HepG2 (cell line): Measurements from ENCODE around the gene BCAS1. TPM values are rescaled to one million over a fixed set of nuclear protein-coding genes. Genes with fewer than 3 reads are reported as not detected.

ENCODE experiments used
- ATAC-seq: fragments of 200-7000 bp; cut with Tn5 transposase; 3 replicates; pipeline ENCODE4 v1.9.1; 2020; ENCODE audit warnings: mild to moderate bottlenecking, moderate library complexity
- BruUV-seq: library from RNA; stranded (reverse); fragments of 400-500 nt; replicated peaks from 2 replicates; lab custom pipeline; 2021; lab: Mats Ljungman, UMichigan
- CTCF ChIA-PET: fragments of 300-600 bp; formaldehyde crosslinking; extraction: SDS; loops from one replicate; lab custom pipeline; 2021; ENCODE audit warnings: low total read pairs, inconsistent platforms, low intra/inter-chr PET ratio; lab: Yijun Ruan, JAX
- POLR2A ChIA-PET: fragments of 350-600 bp; sonication (Branson Sonifier 250); formaldehyde crosslinking; loops from one replicate; lab custom pipeline; 2020; ENCODE audit warnings: antibody characterized with exemption, inconsistent platforms; lab: Yijun Ruan, JAX
- DNase-seq: peaks from one replicate; pipeline ENCODE4 v3.0.0-alpha.2; 2015; ENCODE audit warnings: low spot score
- FAIRE-seq: peaks from 3 replicates; lab custom pipeline; 2011; peaks lifted over from hg19 to GRCh38; lab: Jason Lieb, UNC
- H2AFZ ChIP-seq: one replicate; pipeline ENCODE4 v1.6.1; 2011; ENCODE audit warnings: low read length, inconsistent platforms
- H3K27ac ChIP-seq: fragments of 300-600 bp; 3 replicates; pipeline ENCODE4 v1.8.0; 2011; ENCODE audit warnings: mixed run types, mild to moderate bottlenecking, mixed read lengths, low read length, inconsistent platforms; ENCODE audit not compliant: insufficient read depth; ENCODE audit errors: extremely low read length
- H3K27me3 ChIP-seq, 2 experiments: fragments of 200-600 bp in 1 of 2; 2 replicates in 1 of 2; 3 replicates in 1 of 2; pipeline versions ENCODE4 v1.6.0 to v1.8.0; 2011; ENCODE audit warnings: low read length in 2 of 2, mild to moderate bottlenecking in 2 of 2, moderate library complexity in 2 of 2, inconsistent platforms in 1 of 2; ENCODE audit not compliant: insufficient read depth in 2 of 2, control insufficient read depth in 1 of 2
- H3K36me3 ChIP-seq, 2 experiments: fragments of 200-600 bp in 1 of 2; replicated peaks in 1 of 2; 2 replicates in 1 of 2; 3 replicates in 1 of 2; pipeline versions ENCODE4 v1.5.1 to v1.8.0; 2011; ENCODE audit warnings: low read length in 2 of 2, inconsistent platforms in 1 of 2; ENCODE audit not compliant: insufficient read depth in 2 of 2, control insufficient read depth in 1 of 2
- H3K4me1 ChIP-seq: 2 replicates; pipeline ENCODE4 v1.5.1; 2012; ENCODE audit warnings: low read length, inconsistent platforms; ENCODE audit not compliant: insufficient read depth
- H3K4me2 ChIP-seq: 2 replicates; pipeline ENCODE4 v1.6.0; 2011; ENCODE audit warnings: low read depth, low read length, inconsistent platforms
- H3K4me3 ChIP-seq, 3 experiments: fragments of 200-600 bp in 1 of 3; sonication (generic), shearing (Covaris generic) in 1 of 3; replicated peaks in 1 of 3; 2 replicates each; pipeline ENCODE4 v1.5.1; 2011 to 2016; ENCODE audit warnings: low read length in 3 of 3, inconsistent platforms in 2 of 3, low read depth in 2 of 3, mild to moderate bottlenecking in 2 of 3, control low read depth in 1 of 3, mixed read lengths in 1 of 3; ENCODE audit not compliant: insufficient read depth in 1 of 3
- H3K79me2 ChIP-seq: one replicate; pipeline ENCODE4 v1.6.1; 2011; ENCODE audit warnings: low read length, inconsistent platforms; ENCODE audit not compliant: insufficient read depth
- H3K9ac ChIP-seq: 2 replicates; pipeline ENCODE4 v1.6.0; 2011; ENCODE audit warnings: mild to moderate bottlenecking, low read depth, low read length, inconsistent platforms; ENCODE audit not compliant: insufficient read depth
- H3K9me3 ChIP-seq: 2 replicates; pipeline ENCODE4 v1.5.1; 2012; ENCODE audit warnings: mild to moderate bottlenecking, low read length
- H4K20me1 ChIP-seq: 2 replicates; pipeline ENCODE4 v1.6.0; 2011; ENCODE audit warnings: inconsistent platforms, mild to moderate bottlenecking, low read length, moderate library complexity; ENCODE audit not compliant: insufficient read depth
- GLI4 ChIP-seq: sonication (generic); formaldehyde crosslinking; IDR thresholded peaks from 2 replicates; pipeline ENCODE4 v1.5.1; 2020; ENCODE audit warnings: missing genetic modification reagents, mild to moderate bottlenecking, moderate library complexity, borderline replicate concordance
- HOXA3 ChIP-seq: sonication (generic); formaldehyde crosslinking; IDR thresholded peaks from 2 replicates; pipeline ENCODE4 v1.5.0; 2020; ENCODE audit warnings: missing genetic modification reagents
- KDM1A ChIP-seq: IDR thresholded peaks from 2 replicates; pipeline ENCODE4 v1.6.1; 2016; ENCODE audit warnings: missing compliant biosample characterization
- MEIS2 ChIP-seq: sonication (generic); formaldehyde crosslinking; IDR thresholded peaks from 2 replicates; pipeline ENCODE4 v1.9.0; 2021; ENCODE audit warnings: mild to moderate bottlenecking, missing genetic modification reagents
- PHF21A ChIP-seq: sonication (generic); formaldehyde crosslinking; IDR thresholded peaks from 2 replicates; pipeline ENCODE4 v1.5.0; 2020; ENCODE audit warnings: mild to moderate bottlenecking, missing genetic modification reagents
- RFX1 ChIP-seq: fragments of 450-650 bp; IDR thresholded peaks from 2 replicates; pipeline ENCODE4 v1.6.1; 2017
- SIX4 ChIP-seq: sonication (generic); formaldehyde crosslinking; IDR thresholded peaks from 2 replicates; pipeline ENCODE4 v1.4.0; 2020; ENCODE audit warnings: missing genetic modification reagents
- XBP1 ChIP-seq: sonication (generic); formaldehyde crosslinking; IDR thresholded peaks from 2 replicates; pipeline ENCODE4 v1.5.0; 2020; ENCODE audit warnings: missing genetic modification reagents
- ZNF333 ChIP-seq: sonication (generic); formaldehyde crosslinking; IDR thresholded peaks from 2 replicates; pipeline ENCODE4 v1.4.0; 2020; ENCODE audit warnings: mild to moderate bottlenecking, missing genetic modification reagents, borderline replicate concordance
- ZNF780A ChIP-seq: sonication (generic); formaldehyde crosslinking; IDR thresholded peaks from 2 replicates; pipeline ENCODE4 v1.8.0; 2022; ENCODE audit warnings: mild to moderate bottlenecking, missing genetic modification reagents, moderate library complexity
- WGBS: methylation state at CpG from one replicate; pipeline ENCODE4 v1.1.6; 2017; ENCODE audit warnings: low lambda C conversion rate; 5-methylcytosine and 5-hydroxymethylcytosine counted together
- in situ Hi-C: cut with HindIII; loops from 2 replicates; pipeline ENCODE4 v1.10.0; 2017; ENCODE audit warnings: low pct_unique_long_range_greater_than_20kb; ENCODE audit not compliant: extremely low pct_ligation_motif_present
- intact Hi-C: fragments of 100-400 bp; cut with micrococcal nuclease; formaldehyde crosslinking; loops from one replicate; pipeline ENCODE4 v1.10.0; 2022; ENCODE audit not compliant: unreplicated experiment
- polyA plus RNA-seq, 8 experiments: library from polyadenylated mRNA; depleted of rRNA in 3 of 8; stranded (reverse) in 7 of 8; unstranded in 1 of 8; fragments of >200 nt; fragmentation: Illumina TruSeq in 4 of 8; extraction: Trizol in 4 of 8; gene quantifications; 2 replicates each; pipeline versions ENCODE4 v1.2.1 to v1.2.3, GENCODE V29; 2011 to 2016; ENCODE audit warnings: low read depth in 4 of 8, missing spikeins in 1 of 8, mixed read lengths in 1 of 8; ENCODE audit not compliant: insufficient read depth in 1 of 8
- total RNA-seq, 5 experiments: library from RNA; depleted of rRNA; stranded (reverse); fragments of >200 nt; fragmentation: Illumina TruSeq; extraction: Trizol; gene quantifications; 2 replicates each; pipeline ENCODE4 v1.2.3, GENCODE V29; 2016; ENCODE audit warnings: low read depth in 1 of 5
- TF ChIP-seq, protein P1 (sequence below): sonication (generic); formaldehyde crosslinking; IDR thresholded peaks from 2 replicates; pipeline ENCODE4 v1.4.0; 2020; ENCODE audit warnings: mild to moderate bottlenecking, low read depth, missing genetic modification reagents
- TF ChIP-seq, protein P2 (sequence below): IDR thresholded peaks from 2 replicates; pipeline ENCODE4 v1.6.1; 2016
- TF ChIP-seq, protein P3 (sequence below): sonication (generic); formaldehyde crosslinking; conservative IDR thresholded peaks from 2 replicates; pipeline ENCODE4 v1.8.1; 2023; ENCODE audit warnings: missing genetic modification reagents
- TF ChIP-seq, protein P4 (sequence below): IDR thresholded peaks from 2 replicates; pipeline ENCODE4 v1.6.1; 2016; ENCODE audit warnings: low read depth, borderline replicate concordance
- TF ChIP-seq, protein P5 (sequence below): sonication (generic); formaldehyde crosslinking; IDR thresholded peaks from 2 replicates; pipeline ENCODE4 v1.8.0; 2022; ENCODE audit warnings: mild to moderate bottlenecking, missing genetic modification reagents, borderline replicate concordance
- TF ChIP-seq, protein P6 (sequence below): sonication (generic); formaldehyde crosslinking; IDR thresholded peaks from 2 replicates; pipeline ENCODE4 v1.5.0; 2020; ENCODE audit warnings: missing genetic modification reagents

The BCAS1 gene
- total and polyA plus RNA-seq, 2 of the 13 experiments (the other 11 are each of a cell fraction or from before 2014, with no cell fraction given): 0.55 to 0.91 TPM

DNA sequence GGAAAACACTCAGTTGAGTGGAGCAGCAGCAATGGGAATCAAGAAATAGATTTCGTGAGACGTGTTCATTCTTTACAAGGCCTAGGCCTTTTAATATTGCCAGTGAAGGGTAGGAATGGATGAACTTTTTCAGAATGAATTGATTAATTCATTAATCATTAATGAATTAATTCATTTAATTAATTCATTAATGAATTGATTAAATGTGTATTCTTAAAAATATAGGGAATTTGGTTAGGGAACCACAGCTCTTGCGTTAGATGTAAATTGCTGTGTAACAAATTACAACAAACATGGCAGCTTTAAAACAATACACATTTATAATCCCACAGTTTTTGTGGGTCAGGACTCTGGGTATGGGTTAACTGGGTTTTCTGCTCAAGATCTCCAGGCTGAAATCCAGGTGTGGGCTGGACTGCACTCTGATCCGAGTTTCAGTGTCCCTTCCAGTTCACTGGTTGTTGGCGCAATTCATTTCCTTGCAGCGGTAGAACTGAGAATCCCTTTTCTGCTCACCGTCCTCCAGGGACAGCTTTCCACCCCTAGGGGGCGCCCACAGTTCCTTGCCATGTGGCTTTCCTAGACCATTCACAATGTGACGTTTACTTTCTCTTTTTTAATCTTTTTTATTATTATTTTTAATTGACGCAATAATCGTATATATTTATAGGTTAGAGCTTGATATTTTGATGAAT is 32.8 kb upstream of the BCAS1 start:
- TSS peak; percentile 83 for BruUV-seq
- H3K4me3 ChIP-seq: peak overlapping the region in 2 of 3 experiments; percentile 24 to 39; a peak in 2 of 6 replicates
- H3K9ac ChIP-seq: peak overlapping the region; percentile 79
- ATAC-seq (peak; percentile 63), DNase-seq (peak; percentile 96), FAIRE-seq (peak; percentile 90)
- intact Hi-C loops (loop anchor here (1.0 to 10.0 kb wide), 2 partner anchors 91 to 528 kb away; no protein-coding TSS in a partner anchor), in situ Hi-C loops (no loop called here)
- no peaks in the 10 kb centered on the region for H3K27me3 ChIP-seq
- peak overlapping the region; percentile 70 for H2AFZ ChIP-seq
- no peaks in the 10 kb centered on the region for H4K20me1 ChIP-seq
- no peaks in the 10 kb centered on the region for H3K36me3 ChIP-seq
- 26% methylated on average over 11 of the region's 11 CpGs for WGBS
- ChIA-PET CTCF (interaction anchor here (0.5 to 4.7 kb wide), 6 partner anchors 13 to 175 kb away, joined by 3 to 92 read pairs (median 4); no protein-coding TSS in a partner anchor), POLR2A (interaction anchor here (0.6 to 11.5 kb wide), 23 partner anchors 13 to 481 kb away, joined by 3 to 287 read pairs (median 8); partner anchors contain the start of genes BCAS1, CYP24A1 and PFDN4)
- H3K4me1 ChIP-seq: peaks cover 87% of the 10 kb centered on the region
- no peaks in the 10 kb centered on the region for H3K79me2 ChIP-seq
- H3K9me3 ChIP-seq: no peaks in the 10 kb centered on the region
- peak overlapping the region; percentile 82 for H3K4me2 ChIP-seq
- peak overlapping the region; percentile 96 for H3K27ac ChIP-seq
- TF ChIP-seq, protein P1, sequence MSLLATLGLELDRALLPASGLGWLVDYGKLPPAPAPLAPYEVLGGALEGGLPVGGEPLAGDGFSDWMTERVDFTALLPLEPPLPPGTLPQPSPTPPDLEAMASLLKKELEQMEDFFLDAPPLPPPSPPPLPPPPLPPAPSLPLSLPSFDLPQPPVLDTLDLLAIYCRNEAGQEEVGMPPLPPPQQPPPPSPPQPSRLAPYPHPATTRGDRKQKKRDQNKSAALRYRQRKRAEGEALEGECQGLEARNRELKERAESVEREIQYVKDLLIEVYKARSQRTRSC (CRISPR knock-in tag): no peak
- peak; percentile 79 for TF ChIP-seq SIX4 (CRISPR knock-in tag)
- peak; percentile 87 for TF ChIP-seq HOXA3 (CRISPR knock-in tag)
- TF ChIP-seq GLI4 (CRISPR knock-in tag): no peak
- TF ChIP-seq KDM1A (CRISPR knock-in tag): peak; percentile 53; the same call in 1 of the 2 replicates
- TF ChIP-seq, protein P2, sequence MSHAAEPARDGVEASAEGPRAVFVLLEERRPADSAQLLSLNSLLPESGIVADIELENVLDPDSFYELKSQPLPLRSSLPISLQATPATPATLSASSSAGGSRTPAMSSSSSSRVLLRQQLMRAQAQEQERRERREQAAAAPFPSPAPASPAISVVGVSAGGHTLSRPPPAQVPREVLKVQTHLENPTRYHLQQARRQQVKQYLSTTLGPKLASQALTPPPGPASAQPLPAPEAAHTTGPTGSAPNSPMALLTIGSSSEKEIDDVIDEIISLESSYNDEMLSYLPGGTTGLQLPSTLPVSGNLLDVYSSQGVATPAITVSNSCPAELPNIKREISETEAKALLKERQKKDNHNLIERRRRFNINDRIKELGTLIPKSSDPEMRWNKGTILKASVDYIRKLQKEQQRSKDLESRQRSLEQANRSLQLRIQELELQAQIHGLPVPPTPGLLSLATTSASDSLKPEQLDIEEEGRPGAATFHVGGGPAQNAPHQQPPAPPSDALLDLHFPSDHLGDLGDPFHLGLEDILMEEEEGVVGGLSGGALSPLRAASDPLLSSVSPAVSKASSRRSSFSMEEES (CRISPR knock-in tag): peak; percentile 52; the same call in 1 of the 2 replicates
- TF ChIP-seq, protein P3, sequence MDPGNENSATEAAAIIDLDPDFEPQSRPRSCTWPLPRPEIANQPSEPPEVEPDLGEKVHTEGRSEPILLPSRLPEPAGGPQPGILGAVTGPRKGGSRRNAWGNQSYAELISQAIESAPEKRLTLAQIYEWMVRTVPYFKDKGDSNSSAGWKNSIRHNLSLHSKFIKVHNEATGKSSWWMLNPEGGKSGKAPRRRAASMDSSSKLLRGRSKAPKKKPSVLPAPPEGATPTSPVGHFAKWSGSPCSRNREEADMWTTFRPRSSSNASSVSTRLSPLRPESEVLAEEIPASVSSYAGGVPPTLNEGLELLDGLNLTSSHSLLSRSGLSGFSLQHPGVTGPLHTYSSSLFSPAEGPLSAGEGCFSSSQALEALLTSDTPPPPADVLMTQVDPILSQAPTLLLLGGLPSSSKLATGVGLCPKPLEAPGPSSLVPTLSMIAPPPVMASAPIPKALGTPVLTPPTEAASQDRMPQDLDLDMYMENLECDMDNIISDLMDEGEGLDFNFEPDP (CRISPR knock-in tag): no peak
- TF ChIP-seq, protein P4, sequence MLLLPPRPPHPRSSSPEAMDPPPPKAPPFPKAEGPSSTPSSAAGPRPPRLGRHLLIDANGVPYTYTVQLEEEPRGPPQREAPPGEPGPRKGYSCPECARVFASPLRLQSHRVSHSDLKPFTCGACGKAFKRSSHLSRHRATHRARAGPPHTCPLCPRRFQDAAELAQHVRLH (CRISPR knock-in tag): peak; percentile 79
- TF ChIP-seq RFX1: no peak
- no peak for TF ChIP-seq ZNF780A (CRISPR knock-in tag)
- TF ChIP-seq, protein P5, sequence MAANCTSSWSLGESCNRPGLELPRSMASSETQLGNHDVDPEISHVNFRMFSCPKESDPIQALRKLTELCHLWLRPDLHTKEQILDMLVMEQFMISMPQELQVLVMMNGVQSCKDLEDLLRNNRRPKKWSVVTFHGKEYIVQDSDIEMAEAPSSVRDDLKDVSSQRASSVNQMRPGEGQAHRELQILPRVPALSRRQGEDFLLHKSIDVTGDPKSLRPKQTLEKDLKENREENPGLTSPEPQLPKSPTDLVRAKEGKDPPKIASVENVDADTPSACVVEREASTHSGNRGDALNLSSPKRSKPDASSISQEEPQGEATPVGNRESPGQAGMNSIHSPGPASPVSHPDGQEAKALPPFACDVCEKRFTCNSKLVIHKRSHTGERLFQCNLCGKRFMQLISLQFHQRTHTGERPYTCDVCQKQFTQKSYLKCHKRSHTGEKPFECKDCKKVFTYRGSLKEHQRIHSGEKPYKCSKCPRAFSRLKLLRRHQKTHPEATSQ (CRISPR knock-in tag): peak; percentile 56; the same call in 1 of the 2 replicates
- TF ChIP-seq XBP1 (CRISPR knock-in tag): no peak
- no peak for TF ChIP-seq PHF21A (CRISPR knock-in tag)
- TF ChIP-seq, protein P6, sequence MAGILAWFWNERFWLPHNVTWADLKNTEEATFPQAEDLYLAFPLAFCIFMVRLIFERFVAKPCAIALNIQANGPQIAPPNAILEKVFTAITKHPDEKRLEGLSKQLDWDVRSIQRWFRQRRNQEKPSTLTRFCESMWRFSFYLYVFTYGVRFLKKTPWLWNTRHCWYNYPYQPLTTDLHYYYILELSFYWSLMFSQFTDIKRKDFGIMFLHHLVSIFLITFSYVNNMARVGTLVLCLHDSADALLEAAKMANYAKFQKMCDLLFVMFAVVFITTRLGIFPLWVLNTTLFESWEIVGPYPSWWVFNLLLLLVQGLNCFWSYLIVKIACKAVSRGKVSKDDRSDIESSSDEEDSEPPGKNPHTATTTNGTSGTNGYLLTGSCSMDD (CRISPR knock-in tag): no peak
- no peak; the same call in 1 of the 2 replicates for TF ChIP-seq ZNF333 (CRISPR knock-in tag)
- peak; percentile 81; the same call in 1 of the 2 replicates for TF ChIP-seq MEIS2 (CRISPR knock-in tag)
